BLaER1 treated with 17β-estradiol and CSF1 and Interleukin-3, amounts not matched to agents 10 nM and 100 nM (cell line): Measurements from ENCODE around the gene OARD1.
"Not testable (repeated sequence)": the region's sequence is repeated elsewhere in the genome, so short reads cannot be mapped to it uniquely, and the experiment has no call there.

Experiments
- H3K27ac ChIP-seq, 11 experiments: shearing (Covaris generic); formaldehyde crosslinking; 2 replicates each; pipeline ENCODE4 v1.8.1; 2022
- H3K27me3 ChIP-seq, 11 experiments: shearing (Covaris generic); formaldehyde crosslinking; 2 replicates each; pipeline ENCODE4 v1.8.1; 2022
- H3K36me3 ChIP-seq, 11 experiments: shearing (Covaris generic); formaldehyde crosslinking; 2 replicates each; pipeline ENCODE4 v1.8.1; 2022
- H3K4me1 ChIP-seq, 10 experiments: shearing (Covaris generic); formaldehyde crosslinking; 2 replicates each; pipeline ENCODE4 v1.8.1; 2022
- H3K4me2 ChIP-seq, 11 experiments: shearing (Covaris generic); formaldehyde crosslinking; 2 replicates each; pipeline ENCODE4 v1.8.1; 2022
- H3K4me3 ChIP-seq, 10 experiments: shearing (Covaris generic); formaldehyde crosslinking; 2 replicates each; pipeline ENCODE4 v1.8.1; 2022
- H3K9ac ChIP-seq, 11 experiments: shearing (Covaris generic); formaldehyde crosslinking; 2 replicates each; pipeline ENCODE4 v1.8.1; 2022
- H3K9me3 ChIP-seq, 11 experiments: shearing (Covaris generic); formaldehyde crosslinking; replicated peaks in 1 of 11; 2 replicates each; pipeline ENCODE4 v1.8.1; 2022
- H4K20me1 ChIP-seq, 11 experiments: shearing (Covaris generic); formaldehyde crosslinking; 2 replicates each; pipeline ENCODE4 v1.8.1; 2022
- Cebpa-rat ChIP-seq, 11 experiments: shearing (Covaris generic); IDR thresholded peaks; 2 replicates each; pipeline ENCODE4 v1.8.1; 2022

The OARD1 gene, protein sequence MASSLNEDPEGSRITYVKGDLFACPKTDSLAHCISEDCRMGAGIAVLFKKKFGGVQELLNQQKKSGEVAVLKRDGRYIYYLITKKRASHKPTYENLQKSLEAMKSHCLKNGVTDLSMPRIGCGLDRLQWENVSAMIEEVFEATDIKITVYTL

DNA sequence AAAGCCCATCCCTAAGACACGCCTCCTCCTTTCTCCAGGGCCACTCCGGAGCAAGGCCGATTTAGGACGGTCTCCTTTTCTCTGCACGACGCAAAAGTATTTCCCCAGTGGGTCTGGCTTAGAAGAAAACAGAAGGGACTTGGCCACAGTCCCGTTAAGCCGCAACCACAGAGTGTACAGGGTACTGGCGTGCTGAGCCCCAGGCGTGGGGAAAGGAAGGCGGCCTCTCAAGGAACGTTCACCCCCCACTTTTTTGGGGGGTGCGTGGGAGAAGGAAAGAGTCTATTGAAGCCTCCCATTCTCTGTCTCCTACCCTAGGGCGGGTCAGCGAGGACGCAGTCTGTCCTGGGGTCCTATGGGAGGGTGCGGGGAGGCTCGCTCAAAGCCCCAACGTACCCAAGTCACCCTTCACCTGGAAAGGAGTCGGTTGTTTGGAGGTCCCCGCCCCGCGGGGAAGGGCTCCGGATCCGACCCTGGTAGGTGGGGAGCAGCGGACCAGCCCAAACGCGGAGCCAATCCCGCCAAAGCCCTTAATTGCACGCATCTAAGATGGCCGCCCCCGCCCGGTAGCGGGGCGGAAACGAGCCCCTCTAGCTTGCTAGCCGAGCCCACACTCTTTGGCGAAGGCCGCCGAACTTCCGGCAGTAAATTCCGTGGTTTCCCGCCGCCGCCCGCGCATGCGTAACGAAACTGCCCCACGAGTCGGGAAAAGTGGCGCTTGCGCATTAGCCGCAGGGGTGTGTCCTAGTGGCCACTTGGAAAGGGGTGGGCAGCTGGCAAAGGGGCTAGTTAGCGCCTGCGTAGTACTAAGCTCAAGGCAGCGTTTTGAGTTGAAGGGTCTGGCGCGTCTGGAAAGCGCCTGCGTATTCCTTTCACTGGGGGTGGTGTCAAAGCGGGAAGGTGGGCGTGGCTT, at the start of gene OARD1:
Gene OARD1, minus strand, starts transcription at position 434 of the 913 bp plus-strand sequence. CDS start 722 bp downstream, outside the sequence.
- Histone ChIP-seq H3K4me1 (peaks cover 38 to 51% (median 42%) of the 10 kb centered on the region in 10 experiments), H4K20me1 (peaks cover 31 to 42% (median 36%) of the 10 kb centered on the region in 11 experiments; a peak in 21 of 22 replicates), H3K4me3 (peak within 1 kb of the TSS; percentile 83 to 97 (median 94)), H3K27ac (peak within 1 kb of the TSS; percentile 96 to 99 (median 98)), H3K36me3 (peaks cover 10 to 50% (median 26%) of the 10 kb centered on the region in 11 experiments; a peak in 16 of 22 replicates), H3K27me3 (no peaks in the 10 kb centered on the region), H3K9me3 (no peaks in the 10 kb centered on the region), H3K4me2 (peak within 1 kb of the TSS; percentile 88 to 97 (median 95)), H3K9ac (peak within 1 kb of the TSS; percentile 94 to 99 (median 99))
- no peak for TF ChIP-seq Cebpa-rat (IDR thresholded peaks at IDR 0.05)

DNA sequence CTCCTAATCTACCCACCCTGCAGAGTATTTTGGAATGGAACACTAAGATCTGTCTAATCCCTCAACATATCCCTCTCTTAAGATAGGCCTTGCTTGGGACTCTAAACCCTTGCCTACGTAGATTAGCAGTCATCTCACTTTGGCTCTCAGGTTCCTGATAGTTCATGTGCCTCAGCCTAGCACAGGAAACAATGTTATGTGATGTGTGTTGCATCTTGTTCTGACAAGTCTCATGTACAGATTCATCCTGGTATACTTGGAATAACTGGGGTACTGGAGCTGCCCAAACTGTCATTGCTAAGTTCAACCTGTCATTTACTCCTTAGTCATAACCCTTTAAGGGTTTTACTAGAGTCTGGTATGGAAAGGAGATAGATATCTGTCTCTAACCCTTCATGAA, 47.9 kb upstream of the OARD1 start:
- no peaks in the 10 kb centered on the region for H3K27me3 ChIP-seq
- H3K9ac ChIP-seq, result no peak overlapping the region
- peaks cover 0 to 36% (median 13%) of the 10 kb centered on the region in 11 experiments; a peak in 12 of 22 replicates for H3K36me3 ChIP-seq
- TF ChIP-seq Cebpa-rat (IDR thresholded peaks at IDR 0.05), result no peak
- H3K4me2 ChIP-seq, result no peak overlapping the region
- no peak overlapping the region for H3K27ac ChIP-seq
- no peaks in the 10 kb centered on the region for H4K20me1 ChIP-seq
- no peak overlapping the region for H3K4me3 ChIP-seq
- H3K9me3 ChIP-seq, result peaks cover 0 to 10% (median 4%) of the 10 kb centered on the region in 11 experiments; a peak in 6 of 22 replicates
- H3K4me1 ChIP-seq, result no peaks in the 10 kb centered on the region

DNA sequence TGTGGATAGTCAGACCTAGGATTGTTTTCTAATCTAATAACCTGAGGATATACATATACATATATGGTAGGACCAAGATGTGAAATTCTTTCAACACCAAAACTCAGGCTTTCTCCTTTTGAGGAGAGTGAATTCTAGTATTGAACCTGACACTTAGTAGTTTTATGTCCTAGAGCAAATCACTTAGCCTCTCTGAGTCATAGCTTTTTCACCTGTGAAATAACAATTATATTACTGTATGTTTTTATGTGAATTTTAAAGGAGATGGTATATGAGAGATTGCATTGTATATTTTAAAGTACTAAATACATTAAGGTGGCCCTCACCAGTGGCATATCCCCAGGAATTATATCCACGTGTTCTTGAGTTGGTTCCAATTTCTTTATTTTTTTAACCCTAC, 47.4 kb upstream of the OARD1 start:
- H3K4me1 ChIP-seq, result no peaks in the 10 kb centered on the region
- TF ChIP-seq Cebpa-rat (IDR thresholded peaks at IDR 0.05), result no peak
- no peak overlapping the region for H3K4me2 ChIP-seq
- H3K27me3 ChIP-seq, result no peaks in the 10 kb centered on the region
- no peaks in the 10 kb centered on the region for H4K20me1 ChIP-seq
- no peak overlapping the region for H3K4me3 ChIP-seq
- peaks cover 0 to 10% (median 4%) of the 10 kb centered on the region in 11 experiments; a peak in 6 of 22 replicates for H3K9me3 ChIP-seq
- H3K9ac ChIP-seq, result no peak overlapping the region
- H3K27ac ChIP-seq, result no peak overlapping the region
- H3K36me3 ChIP-seq, result peaks cover 0 to 32% (median 13%) of the 10 kb centered on the region in 11 experiments; a peak in 12 of 22 replicates

DNA sequence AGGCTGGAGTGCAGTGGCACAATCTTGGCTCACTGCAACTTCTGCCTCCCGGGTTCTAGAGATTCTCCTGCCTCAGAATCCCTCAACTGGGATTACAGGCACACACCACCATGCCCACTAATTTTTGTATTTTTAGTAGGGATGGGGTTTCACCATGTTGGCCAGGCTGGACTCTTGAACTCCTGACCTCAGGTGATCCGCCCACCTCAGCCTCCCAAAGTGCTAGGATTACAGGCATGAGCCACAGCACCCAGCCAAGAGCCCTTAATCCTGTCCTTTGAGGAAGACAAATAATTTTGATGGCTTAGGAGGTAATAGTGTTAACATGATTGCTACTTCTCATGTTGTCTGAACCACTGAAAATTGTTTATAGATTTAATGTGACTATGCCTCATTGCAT, 42.9 kb upstream of the OARD1 start:
- not testable (repeated sequence) for H3K4me2 ChIP-seq, H3K4me1 ChIP-seq, H4K20me1 ChIP-seq, H3K27me3 ChIP-seq, H3K36me3 ChIP-seq, H3K4me3 ChIP-seq, H3K9ac ChIP-seq, H3K9me3 ChIP-seq, H3K27ac ChIP-seq

DNA sequence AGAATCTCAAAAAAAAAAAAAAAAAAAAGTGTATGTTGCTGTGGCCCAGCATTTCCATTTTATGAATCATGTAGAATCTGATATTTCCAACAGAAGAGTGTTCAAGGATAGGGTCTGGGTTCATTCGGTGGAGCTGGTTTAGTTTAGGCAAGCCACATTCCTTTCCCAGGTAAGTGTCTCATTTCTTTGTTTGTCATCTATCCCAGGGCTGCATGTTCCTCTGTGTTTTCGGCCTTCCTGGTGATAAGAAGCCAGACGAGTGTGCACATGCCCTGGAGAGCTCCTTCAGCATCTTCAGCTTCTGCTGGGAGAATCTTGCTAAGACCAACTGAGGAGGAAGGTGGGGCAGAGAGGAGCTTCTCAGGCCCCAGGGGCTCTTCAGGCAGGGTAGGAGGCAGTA, 38.9 kb upstream of the OARD1 start:
- TF ChIP-seq Cebpa-rat (IDR thresholded peaks at IDR 0.05), result no peak
- no peak overlapping the region for H3K4me2 ChIP-seq
- H3K36me3 ChIP-seq, result peaks cover 0 to 11% (median 0%) of the 10 kb centered on the region in 11 experiments; a peak in 5 of 22 replicates
- no peaks in the 10 kb centered on the region for H3K27me3 ChIP-seq
- no peak overlapping the region for H3K27ac ChIP-seq
- H3K9ac ChIP-seq, result no peak overlapping the region
- no peak overlapping the region for H3K4me3 ChIP-seq
- H3K9me3 ChIP-seq, result no peaks in the 10 kb centered on the region
- no peaks in the 10 kb centered on the region for H4K20me1 ChIP-seq
- no peaks in the 10 kb centered on the region for H3K4me1 ChIP-seq

DNA sequence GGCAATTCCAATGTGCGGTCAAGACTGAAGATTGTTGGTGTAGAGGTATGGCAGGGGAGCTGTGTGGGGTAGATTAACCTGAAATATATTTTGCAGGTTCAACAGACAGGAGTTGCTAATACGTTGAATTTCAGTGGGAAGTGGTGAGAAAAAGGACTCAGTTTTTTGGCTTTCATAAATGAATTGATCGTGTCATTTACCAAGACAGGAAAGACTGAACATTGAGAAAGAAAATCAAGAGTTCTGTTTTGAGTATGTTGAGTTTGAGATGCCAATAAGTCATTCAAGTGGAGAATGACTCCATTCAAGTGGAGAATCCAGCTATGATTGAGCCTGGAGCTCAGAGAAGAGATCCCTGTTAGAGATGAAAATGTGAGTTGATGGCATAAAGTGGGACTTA, 31.7 kb upstream of the OARD1 start:
- Histone ChIP-seq H3K9ac (no peak overlapping the region), H3K4me1 (no peaks in the 10 kb centered on the region), H3K27ac (no peak overlapping the region), H3K4me3 (no peak overlapping the region), H3K9me3 (no peaks in the 10 kb centered on the region), H3K27me3 (no peaks in the 10 kb centered on the region), H3K4me2 (no peak overlapping the region), H3K36me3 (peaks cover 30 to 57% (median 38%) of the 10 kb centered on the region in 11 experiments), H4K20me1 (peaks cover 0 to 54% (median 32%) of the 10 kb centered on the region in 11 experiments; a peak in 16 of 22 replicates)
- no peak for TF ChIP-seq Cebpa-rat (IDR thresholded peaks at IDR 0.05)

DNA sequence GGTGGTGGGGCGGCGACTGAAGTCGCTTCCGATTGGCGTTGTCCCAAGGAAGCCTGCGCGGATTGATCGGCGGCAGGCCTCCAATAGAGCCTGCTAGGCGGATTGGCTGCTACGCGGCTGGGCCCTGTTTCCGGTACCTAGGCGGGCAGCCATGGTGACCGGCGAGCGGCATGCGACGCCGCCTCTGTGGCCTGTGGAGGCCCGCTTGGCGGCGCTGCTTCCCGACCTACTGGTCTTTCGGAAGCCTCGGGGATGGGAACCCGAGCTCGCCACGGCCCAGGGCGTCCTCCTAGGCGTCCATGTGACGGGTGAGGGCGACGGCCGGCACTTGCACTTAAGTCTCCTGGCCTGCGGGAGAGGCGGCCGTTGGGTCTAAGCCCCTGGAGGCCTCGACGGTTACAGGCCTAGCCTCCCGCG, 28.7 kb upstream of the OARD1 start:
- peaks cover 0 to 4% (median 0%) of the 10 kb centered on the region in 10 experiments; a peak in 2 of 20 replicates for H3K4me1 ChIP-seq
- no peak for TF ChIP-seq Cebpa-rat (IDR thresholded peaks at IDR 0.05)

DNA sequence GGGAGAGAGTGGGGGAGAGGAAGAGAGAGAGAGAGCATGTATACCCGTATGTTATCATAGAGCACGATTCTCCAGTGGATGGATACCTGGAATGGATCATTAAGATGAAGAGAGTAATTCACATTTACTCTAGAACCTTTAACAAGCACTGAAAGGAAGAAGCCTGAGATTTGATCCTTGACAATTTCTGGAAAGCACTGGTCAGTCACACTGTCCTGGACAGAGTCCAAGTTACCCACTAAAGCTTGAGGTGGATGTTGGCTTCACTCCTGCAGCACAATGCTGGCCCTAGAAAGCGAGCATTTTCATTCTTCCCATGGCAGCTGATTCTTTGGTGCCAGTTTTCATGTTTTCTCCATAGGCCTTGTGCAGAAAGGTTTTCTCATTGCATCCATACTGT, 26.2 kb upstream of the OARD1 start:
- TF ChIP-seq Cebpa-rat (IDR thresholded peaks at IDR 0.05), result no peak
- no peak overlapping the region for H3K27ac ChIP-seq
- no peak overlapping the region for H3K4me2 ChIP-seq
- peaks cover 84 to 100% (median 88%) of the 10 kb centered on the region in 11 experiments for H3K36me3 ChIP-seq
- no peak overlapping the region for H3K4me3 ChIP-seq
- H3K27me3 ChIP-seq, result no peaks in the 10 kb centered on the region
- H3K4me1 ChIP-seq, result peaks cover 0 to 4% (median 0%) of the 10 kb centered on the region in 10 experiments; a peak in 2 of 20 replicates
- H3K9me3 ChIP-seq, result no peaks in the 10 kb centered on the region
- H4K20me1 ChIP-seq, result peaks cover 9 to 100% (median 50%) of the 10 kb centered on the region in 11 experiments; a peak in 18 of 22 replicates
- H3K9ac ChIP-seq, result no peak overlapping the region

More for the DNA sequence above, 28.7 kb upstream of the OARD1 start:
- no peak overlapping the region for H3K9ac ChIP-seq
- peaks cover 7 to 84% (median 50%) of the 10 kb centered on the region in 11 experiments; a peak in 18 of 22 replicates for H4K20me1 ChIP-seq
- no peaks in the 10 kb centered on the region for H3K9me3 ChIP-seq
- H3K27ac ChIP-seq, result no peak overlapping the region
- H3K4me2 ChIP-seq, result no peak overlapping the region
- H3K27me3 ChIP-seq, result no peaks in the 10 kb centered on the region
- peaks cover 59 to 77% (median 63%) of the 10 kb centered on the region in 11 experiments for H3K36me3 ChIP-seq
- H3K4me3 ChIP-seq, result no peak overlapping the region

DNA sequence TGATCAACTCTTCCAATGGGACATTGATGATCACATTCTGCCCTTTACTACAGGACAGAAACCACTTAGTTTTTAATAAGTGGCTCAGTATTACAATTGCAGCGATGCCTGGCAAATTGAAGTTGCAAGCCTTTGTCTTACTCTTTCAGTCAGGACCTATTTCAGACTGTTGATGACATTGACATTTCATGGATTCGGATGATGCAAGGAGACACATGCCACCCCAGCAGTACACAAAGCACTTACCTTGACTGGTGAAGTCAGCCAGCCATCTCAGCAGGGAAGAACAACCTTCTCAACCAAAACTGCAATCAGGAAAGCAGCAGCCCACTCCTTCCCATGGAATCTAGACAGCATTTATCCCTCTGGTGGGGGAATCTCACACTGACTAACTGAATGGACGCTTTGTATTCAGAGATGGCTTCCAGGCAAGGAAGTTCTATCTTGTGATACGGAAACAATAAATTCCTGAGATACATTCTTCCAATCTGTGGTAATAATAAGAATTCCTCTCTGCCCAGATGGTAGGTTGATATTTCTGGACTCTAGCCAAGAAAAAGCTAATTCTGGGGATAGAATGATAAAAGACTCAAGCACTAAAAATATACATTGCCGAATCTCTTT, 25.4 kb upstream of the OARD1 start:
- TF ChIP-seq Cebpa-rat (IDR thresholded peaks at IDR 0.05), result no peak
- Histone ChIP-seq H3K9me3 (no peaks in the 10 kb centered on the region), H3K4me1 (peaks cover 0 to 4% (median 0%) of the 10 kb centered on the region in 10 experiments; a peak in 2 of 20 replicates), H3K4me3 (no peak overlapping the region), H3K27me3 (no peaks in the 10 kb centered on the region), H4K20me1 (peaks cover 9 to 100% (median 52%) of the 10 kb centered on the region in 11 experiments; a peak in 18 of 22 replicates), H3K9ac (no peak overlapping the region), H3K36me3 (peaks cover 92 to 100% (median 96%) of the 10 kb centered on the region in 11 experiments), H3K4me2 (no peak overlapping the region), H3K27ac (no peak overlapping the region)
